SHP77 treated with DMSO at 0.1 percent for 48 hours (cell line): ENCODE data around the gene C8G.

Source experiments
- DNase-seq: peaks from one replicate; lab custom pipeline; 2025; lab: John Stamatoyannopoulos, UW

C8G gene

DNA sequence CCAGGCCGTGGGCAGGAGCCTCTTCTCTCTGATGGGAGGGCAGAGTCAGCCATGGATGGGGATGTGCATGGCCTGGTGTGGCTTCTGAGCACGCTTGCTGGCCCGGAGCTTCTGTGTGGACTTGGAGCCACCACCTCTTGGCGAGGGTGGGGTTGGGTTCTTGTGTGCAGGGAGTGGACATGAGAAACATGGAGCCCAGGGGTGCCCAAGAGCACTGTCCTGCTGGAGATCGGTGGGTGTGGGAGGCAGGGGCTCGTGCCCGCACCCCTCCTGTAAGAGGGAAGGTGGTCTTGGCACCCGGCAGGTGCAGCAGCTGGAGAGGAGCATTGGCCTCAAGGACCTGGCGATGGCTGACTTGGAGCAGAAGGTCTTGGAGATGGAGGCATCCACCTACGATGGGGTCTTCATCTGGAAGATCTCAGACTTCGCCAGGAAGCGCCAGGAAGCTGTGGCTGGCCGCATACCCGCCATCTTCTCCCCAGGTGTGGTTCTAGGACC is 24.3 kb upstream of the C8G start:
- no peak for DNase-seq

DNA sequence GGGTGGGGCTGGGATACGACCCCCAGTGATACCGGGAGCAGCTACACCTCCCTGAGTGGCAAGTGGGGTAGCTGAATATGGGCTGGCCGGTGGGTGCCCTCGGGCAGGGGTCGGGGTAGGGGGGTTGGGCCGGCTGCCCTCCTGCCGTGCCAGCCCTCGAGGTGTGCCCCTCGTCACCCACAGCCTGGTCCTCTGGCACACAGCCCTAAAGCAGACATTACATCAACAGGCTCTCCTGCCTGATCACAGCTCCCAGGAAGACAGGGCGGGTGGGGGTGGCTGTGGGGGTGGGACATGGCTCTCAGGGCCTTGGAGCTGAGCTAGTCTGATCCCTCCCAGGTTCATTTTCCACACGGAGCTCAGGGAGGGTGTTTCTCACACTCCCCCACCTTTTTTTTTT is 23.7 kb upstream of the C8G start:
- no peak for DNase-seq

DNA sequence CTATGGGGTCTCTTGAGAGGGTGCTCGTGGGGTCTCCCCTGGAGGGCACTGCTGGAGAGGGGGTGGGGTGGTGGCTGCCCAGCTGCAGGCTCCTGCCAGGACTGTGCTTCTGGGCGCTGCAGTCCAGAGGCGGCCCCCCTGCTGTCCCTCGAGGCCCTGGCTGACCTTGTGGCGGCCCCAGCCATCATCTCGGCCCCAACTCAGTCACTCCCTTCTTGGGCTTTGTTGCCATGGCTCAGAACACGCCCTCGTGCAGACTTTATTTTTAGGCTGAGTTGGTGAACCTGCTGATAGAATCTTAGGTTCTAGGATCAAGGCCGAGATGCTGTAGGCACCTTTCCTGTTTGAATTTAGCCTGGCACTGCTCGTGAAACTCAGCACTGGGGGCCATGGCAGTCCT is 23.3 kb upstream of the C8G start:
- DNase-seq = no peak

- DNase-seq = no peak
These were observed 22.5 kb upstream of the C8G start for GRCh38 chr9:136922540-136922939.

- no peak for DNase-seq
These were observed 21.2 kb upstream of the C8G start for GRCh38 chr9:136923881-136924280.

DNA sequence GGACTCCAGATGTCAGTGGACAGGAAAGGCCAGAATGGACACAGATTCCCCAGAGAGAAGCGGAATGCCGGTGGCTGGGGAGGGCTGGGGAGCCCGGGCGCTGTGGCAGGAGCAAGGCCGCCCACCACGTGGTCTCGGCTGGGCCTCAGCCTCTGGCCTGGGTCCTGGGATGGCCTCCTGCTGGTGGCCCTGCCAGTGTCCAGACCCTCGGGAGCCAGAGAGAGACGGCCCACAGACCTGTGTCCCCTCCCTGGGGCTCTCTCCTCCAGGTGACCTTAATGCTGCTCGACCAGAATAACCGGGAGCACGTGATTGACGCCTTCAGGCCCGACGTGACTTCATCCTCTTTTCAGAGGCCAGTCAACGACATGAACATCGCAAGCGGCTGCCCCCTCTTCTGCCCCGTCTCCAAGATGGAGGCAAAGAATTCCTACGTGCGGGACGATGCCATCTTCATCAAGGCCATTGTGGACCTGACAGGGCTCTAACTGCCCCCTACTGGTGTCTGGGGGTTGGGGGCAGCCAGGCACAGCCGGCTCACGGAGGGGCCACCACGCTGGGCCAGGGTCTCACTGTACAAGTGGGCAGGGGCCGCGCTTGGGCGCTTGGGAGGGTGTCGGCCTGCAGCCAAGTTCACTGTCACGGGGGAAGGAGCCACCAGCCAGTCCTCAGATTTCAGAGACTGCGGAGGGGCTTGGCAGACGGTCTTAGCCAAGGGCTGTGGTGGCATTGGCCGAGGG is 19.5 kb upstream of the C8G start:
- DNase-seq = no peak

GRCh38 chr9:136926154-136926704 is 18.8 kb upstream of the C8G start:
- no peak for DNase-seq

- no peak for DNase-seq
These were observed 18.3 kb upstream of the C8G start for GRCh38 chr9:136926749-136927148.

- no peak for DNase-seq
These were observed 17.4 kb upstream of the C8G start for GRCh38 chr9:136927343-136928271.

DNA sequence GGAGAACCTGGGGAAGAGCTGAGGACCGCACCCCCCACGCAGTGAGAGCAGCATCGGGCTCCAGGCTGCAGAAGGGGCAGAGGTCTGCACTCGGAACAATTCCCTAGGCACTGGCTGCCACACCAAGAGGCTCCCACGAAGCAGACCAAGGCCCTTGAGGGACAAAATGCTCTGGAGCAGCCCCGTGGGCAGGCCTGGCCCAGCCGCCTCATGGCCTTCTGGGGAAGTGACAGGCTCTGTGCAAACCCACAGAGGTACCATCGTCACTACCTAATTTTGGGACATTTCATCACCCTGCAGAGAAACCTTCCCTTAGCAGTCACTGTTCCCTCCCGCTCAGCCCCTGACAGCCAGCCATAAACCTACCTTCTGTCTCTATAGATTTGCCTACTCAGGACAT is 16.5 kb upstream of the C8G start:
- DNase-seq = no peak

DNA sequence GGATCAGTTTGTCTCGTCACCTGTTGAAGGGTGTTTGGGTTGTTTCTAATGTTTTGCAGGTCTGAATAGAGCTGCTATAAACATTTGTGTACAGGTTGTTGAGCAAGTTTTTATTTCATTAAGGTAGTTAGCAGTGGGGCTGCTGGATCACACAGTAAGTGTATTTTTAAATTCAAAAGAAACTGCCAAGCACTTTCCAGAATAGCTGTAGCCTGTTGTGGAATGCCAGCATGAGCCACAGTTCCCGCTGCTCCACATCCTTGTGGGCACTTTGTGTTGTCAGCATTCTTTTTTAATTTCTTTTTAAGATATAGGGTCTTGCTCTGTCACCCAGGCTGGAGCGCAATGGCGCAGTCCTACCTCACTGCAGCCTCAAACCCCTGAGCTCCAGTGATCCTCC is 15.0 kb upstream of the C8G start:
- DNase-seq = no peak

GRCh38 chr9:136931611-136932130 is 13.4 kb upstream of the C8G start:
- DNase-seq = no peak

DNA sequence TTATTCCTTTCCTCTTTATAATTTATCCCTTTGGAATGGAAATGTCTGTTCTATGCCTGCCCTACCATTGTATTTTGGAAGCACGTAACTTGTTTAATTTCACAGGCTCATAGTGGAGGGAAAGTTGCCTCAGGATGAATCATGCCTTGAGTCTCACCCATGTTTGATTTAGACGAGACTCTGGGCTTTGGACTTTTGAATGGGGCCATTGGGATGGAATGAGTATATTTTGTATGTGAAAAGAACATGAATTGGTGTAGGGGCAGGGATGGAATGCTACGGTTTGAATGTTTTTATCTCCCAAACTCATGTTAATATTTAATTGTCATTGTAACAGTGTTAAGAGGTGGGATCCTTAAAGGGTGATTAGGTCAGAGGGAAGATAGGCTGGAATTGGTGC is 10.8 kb upstream of the C8G start:
- no peak for DNase-seq

DNA sequence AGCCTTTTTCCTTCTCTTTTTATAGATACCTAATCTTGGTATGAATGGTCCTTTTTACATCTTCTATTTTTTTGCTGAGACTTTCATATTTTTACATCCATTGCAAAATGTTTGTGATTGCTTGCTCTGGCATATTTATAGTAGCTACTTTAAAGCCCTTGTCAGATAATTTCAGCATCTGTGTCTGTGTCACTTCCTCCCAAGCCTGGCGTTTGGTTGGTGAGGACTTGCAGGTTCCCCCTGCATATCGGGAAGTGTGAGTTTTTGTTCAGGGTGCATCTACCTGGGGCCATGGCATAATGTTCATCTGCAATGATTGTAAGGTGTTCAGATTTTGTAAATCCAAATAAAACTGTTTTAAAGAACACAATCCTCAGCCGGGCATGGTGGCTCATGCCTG is 9.4 kb upstream of the C8G start:
- DNase-seq = no peak

DNA sequence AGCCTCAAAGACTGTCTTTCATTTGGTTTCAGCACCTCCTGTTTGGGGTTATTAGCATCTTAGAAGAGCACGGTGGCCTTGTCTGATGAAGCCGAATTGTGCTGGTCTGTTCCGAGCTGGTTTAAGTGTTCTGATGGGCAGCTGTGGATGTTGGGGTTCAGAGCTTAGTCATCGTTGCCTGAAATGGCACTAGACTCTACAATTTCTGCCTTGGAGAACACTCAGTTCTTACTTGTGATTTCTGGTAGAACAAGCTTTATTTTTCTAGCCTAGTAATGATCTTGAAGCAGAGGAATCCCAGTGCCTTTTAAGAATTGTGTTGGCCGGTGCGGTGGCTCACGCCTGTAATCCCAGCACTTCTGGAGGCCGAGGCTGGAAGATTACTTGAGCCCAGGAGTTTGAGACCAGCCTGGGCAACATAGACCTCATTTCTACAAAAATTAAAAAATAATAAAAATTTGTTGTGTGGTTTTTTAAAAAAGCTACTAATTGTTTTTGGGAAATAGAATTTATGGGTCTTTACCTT is 8.3 kb upstream of the C8G start:
- DNase-seq = no peak

DNA sequence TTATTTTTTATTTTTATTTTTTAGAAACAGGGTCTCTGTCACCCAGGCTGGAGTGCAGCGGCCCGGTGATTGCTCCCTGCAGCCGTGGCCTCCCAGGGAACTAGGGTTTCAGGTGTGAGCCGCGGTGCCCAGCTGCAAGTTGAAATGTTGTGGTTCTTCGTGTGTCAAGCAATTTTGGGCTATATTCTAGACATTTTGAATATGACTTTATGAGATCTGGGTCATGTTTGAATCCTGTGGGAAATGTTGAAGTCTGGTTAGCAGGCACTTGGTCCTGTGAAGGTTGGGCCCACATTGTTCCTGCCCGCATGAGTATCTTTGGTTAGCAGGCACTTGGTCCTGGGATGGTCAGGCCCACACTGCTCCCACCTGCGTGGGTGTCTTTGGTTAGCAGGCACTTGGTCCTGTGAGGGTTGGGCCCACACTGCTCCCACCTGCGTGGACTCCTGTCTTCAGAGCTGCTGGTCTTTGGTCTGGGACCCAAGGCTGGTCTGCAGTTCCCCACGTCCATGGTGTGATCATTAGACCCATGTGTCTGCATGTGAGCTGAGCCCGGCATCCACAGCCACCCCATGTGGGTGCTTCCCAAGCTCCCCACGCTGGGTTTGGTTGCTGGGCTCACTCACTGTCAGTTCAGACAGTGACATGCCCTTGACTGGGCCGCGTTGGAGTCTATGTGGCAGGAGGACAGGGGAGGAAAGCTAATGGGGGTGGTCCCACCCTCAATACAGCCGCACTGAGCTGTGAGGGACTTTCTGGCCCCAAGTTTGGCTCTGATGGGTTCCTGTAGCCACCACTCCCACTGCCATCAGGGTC is 7.6 kb upstream of the C8G start:
- no peak for DNase-seq

DNA sequence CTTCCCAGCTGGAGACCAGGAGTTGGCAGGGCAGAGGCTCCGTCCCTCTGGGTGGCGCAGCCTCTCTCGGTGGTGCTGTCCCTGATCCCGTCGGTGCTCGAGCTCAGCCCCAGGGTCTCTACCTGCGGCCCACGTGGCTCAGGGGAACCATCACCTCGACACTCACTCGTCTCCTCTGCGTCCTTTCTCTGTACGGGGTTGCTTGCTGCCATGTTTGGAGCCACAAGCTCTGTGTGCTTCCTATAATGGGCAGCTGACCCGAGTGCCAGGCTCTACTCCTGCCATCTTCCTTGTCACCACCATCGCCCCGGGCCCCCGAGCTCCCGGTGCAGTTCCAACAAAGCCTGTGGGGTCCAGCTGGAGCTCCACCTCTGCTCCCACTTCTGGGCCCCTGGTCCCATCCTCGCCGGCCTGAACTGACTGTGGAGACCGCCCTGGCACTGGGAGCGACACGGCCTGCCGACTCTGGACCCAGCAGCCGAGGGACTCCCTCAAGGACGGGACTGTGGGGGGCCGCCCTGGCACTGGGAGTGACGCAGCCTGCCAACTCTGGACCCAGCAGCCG is 5.5 kb upstream of the C8G start:
- DNase-seq = no peak

GRCh38 chr9:136939996-136940525 is 5.0 kb upstream of the C8G start:
- no peak for DNase-seq

DNA sequence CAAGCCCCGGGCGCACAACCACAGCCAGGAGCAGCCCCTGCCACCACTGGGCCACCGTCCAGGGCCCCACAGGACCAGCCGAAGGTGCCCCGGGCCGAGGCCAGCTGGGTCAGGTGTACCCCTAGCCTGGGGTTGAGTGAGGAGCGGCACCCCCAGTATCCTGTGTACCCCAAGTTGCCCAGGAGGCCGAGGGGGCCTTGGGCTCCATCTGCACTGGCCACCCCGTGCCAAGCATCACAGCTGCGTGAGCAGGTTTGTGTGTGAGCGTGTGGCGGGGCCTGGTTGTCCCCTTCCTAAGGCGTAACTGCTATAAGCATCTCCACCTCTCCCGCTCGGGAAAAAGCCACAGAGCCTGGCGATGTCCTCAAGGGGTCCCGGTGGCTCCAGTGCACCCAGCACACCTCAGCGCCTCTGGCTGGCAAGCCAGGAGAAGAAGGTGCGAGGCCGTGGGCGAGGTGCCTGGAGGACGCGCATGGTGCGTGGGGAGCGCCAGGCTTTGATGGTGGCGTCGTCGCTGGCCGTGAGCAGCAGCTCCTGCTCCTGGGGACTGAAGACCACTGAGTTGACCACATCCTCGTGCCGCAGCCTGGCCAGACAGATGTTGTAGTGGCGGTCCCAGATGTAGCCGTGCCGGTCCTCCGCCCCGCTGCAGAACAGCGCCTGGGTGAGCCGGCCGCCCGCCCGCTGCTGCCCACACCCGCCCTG is 4.4 kb upstream of the C8G start:
- no peak for DNase-seq
